HL-60 (cell line): ENCODE results near the gene CSRNP3.

ENCODE experiments used
- DNase-seq, 2 experiments: peaks; one replicate each; pipeline ENCODE4 v3.0.0-alpha.2; 2010 to 2020; ENCODE audit warnings: low read depth in 1 of 2, low spot score in 1 of 2
- H3K27ac ChIP-seq: fragments of 250-450 bp; sonication (Bioruptor Pico); replicated peaks from 2 replicates; pipeline ENCODE4 v1.5.1; 2020; ENCODE audit warnings: mild to moderate bottlenecking, moderate library complexity
- H3K27me3 ChIP-seq: fragments of 250-450 bp; sonication (Bioruptor Pico); 2 replicates; pipeline ENCODE4 v1.5.1; 2021; ENCODE audit warnings: mild to moderate bottlenecking, moderate library complexity; ENCODE audit not compliant: insufficient read depth, poor library complexity, severe bottlenecking
- H3K4me3 ChIP-seq: replicated peaks from 2 replicates; pipeline ENCODE4 v1.5.1; 2011; ENCODE audit warnings: mild to moderate bottlenecking, control low read depth, low read length; ENCODE audit not compliant: insufficient read depth
- GABPA ChIP-seq: IDR thresholded peaks from 2 replicates; pipeline ENCODE4 v1.6.1; 2012; ENCODE audit warnings: low read depth
- POLR2AphosphoS5 ChIP-seq: IDR thresholded peaks from 2 replicates; pipeline ENCODE4 v1.6.1; 2012; ENCODE audit warnings: low read depth
- SPI1 ChIP-seq: IDR thresholded peaks from 2 replicates; pipeline ENCODE4 v1.6.1; 2012; ENCODE audit warnings: low read depth, mild to moderate bottlenecking, borderline replicate concordance
- TF ChIP-seq, protein P1 (sequence below): IDR thresholded peaks from 2 replicates; pipeline ENCODE4 v1.6.1; 2012; ENCODE audit warnings: low read depth; ENCODE audit not compliant: insufficient replicate concordance
- TF ChIP-seq, protein P2 (sequence below): IDR thresholded peaks from one replicate; pipeline ENCODE4 v1.5.1; 2011; ENCODE audit warnings: low read length, control low read depth, inconsistent platforms; ENCODE audit not compliant: insufficient read depth

The CSRNP3 gene

DNA sequence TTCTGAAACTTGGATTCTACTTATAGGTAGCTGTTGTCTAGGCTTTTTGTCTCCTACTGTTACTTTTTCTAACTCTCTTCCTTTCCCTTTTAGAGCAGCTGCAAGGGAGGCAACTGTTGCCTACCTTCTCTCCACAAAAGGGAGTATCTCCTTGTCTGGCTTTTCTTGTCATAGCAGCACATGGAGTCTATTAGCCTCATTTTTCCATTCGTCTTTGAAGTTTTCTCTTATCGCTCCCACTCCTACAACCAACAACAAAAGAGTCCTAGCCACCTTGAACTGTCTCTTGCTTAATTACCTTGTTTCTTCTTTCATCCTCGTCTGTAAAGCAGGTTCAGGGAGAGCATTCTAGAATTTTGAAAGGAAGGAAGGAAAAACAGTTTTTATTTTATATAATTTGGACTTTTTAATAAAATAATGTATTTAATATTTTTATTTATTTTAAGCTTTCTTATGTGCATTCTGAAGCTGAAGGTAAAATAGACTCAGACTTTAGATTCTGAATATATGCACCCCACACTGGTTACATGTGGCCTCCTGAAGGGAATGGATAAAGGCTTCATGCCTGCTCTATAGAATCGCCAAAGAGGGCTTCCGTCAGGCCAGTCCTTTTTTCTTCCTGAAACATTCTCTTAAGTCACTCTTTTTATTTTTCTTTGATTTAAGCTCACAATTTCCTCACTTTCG lies 154.4 kb downstream of the CSRNP3 start:
- Histone ChIP-seq H3K27ac (no peak overlapping the region), H3K4me3 (no peak overlapping the region), H3K27me3 (no peaks in the 10 kb centered on the region)
- no peak for DNase-seq
- TF ChIP-seq, protein P1, sequence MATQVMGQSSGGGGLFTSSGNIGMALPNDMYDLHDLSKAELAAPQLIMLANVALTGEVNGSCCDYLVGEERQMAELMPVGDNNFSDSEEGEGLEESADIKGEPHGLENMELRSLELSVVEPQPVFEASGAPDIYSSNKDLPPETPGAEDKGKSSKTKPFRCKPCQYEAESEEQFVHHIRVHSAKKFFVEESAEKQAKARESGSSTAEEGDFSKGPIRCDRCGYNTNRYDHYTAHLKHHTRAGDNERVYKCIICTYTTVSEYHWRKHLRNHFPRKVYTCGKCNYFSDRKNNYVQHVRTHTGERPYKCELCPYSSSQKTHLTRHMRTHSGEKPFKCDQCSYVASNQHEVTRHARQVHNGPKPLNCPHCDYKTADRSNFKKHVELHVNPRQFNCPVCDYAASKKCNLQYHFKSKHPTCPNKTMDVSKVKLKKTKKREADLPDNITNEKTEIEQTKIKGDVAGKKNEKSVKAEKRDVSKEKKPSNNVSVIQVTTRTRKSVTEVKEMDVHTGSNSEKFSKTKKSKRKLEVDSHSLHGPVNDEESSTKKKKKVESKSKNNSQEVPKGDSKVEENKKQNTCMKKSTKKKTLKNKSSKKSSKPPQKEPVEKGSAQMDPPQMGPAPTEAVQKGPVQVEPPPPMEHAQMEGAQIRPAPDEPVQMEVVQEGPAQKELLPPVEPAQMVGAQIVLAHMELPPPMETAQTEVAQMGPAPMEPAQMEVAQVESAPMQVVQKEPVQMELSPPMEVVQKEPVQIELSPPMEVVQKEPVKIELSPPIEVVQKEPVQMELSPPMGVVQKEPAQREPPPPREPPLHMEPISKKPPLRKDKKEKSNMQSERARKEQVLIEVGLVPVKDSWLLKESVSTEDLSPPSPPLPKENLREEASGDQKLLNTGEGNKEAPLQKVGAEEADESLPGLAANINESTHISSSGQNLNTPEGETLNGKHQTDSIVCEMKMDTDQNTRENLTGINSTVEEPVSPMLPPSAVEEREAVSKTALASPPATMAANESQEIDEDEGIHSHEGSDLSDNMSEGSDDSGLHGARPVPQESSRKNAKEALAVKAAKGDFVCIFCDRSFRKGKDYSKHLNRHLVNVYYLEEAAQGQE, result no peak
- no peak for TF ChIP-seq GABPA
- no peak for TF ChIP-seq SPI1
- TF ChIP-seq, protein P2, sequence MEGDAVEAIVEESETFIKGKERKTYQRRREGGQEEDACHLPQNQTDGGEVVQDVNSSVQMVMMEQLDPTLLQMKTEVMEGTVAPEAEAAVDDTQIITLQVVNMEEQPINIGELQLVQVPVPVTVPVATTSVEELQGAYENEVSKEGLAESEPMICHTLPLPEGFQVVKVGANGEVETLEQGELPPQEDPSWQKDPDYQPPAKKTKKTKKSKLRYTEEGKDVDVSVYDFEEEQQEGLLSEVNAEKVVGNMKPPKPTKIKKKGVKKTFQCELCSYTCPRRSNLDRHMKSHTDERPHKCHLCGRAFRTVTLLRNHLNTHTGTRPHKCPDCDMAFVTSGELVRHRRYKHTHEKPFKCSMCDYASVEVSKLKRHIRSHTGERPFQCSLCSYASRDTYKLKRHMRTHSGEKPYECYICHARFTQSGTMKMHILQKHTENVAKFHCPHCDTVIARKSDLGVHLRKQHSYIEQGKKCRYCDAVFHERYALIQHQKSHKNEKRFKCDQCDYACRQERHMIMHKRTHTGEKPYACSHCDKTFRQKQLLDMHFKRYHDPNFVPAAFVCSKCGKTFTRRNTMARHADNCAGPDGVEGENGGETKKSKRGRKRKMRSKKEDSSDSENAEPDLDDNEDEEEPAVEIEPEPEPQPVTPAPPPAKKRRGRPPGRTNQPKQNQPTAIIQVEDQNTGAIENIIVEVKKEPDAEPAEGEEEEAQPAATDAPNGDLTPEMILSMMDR, result no peak
- TF ChIP-seq POLR2AphosphoS5, result no peak

DNA sequence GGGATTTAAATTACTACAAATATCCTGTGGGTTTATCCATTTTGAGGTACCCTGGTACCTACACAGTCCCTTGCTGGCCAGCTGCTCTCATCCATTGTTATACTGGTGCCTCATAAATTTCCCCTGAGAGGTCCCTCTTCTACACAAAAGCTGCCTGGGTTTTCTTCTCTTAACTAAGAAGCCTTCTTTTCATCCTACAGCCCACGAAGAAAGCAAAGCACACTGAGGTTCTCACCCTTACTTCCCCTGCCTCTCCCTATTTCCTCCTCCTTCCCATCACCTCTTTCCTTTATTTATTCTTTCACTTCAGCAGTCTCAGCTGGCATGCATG lies 154.9 kb downstream of the CSRNP3 start:
- no peaks in the 10 kb centered on the region for H3K27me3 ChIP-seq
- no peak for TF ChIP-seq SPI1
- H3K27ac ChIP-seq, result no peak overlapping the region
- H3K4me3 ChIP-seq, result no peak overlapping the region
- no peak for DNase-seq

DNA sequence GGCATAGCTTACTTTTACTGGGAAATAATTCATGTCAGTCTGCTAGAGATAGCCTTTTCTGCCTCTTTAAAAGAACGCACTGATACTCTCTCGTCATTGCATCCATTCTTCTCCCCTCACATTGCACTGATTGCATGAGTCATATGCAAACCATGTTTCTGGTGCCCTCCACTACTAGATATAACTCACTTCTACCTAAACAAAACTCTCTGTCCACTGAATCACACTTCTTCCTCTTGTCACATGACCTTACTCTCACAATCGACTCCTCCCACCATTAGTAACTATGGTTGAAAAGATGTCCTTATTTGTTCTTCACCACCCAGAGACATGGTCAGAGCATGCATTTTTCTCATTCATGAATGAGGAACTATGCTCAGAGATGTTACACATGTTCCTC lies 158.0 kb downstream of the CSRNP3 start:
- H3K4me3 ChIP-seq, result no peak overlapping the region
- no peak overlapping the region for H3K27ac ChIP-seq
- H3K27me3 ChIP-seq, result no peaks in the 10 kb centered on the region
- no peak for DNase-seq
- TF ChIP-seq POLR2AphosphoS5 (no peak), SPI1 (no peak), GABPA (no peak)
- TF ChIP-seq, protein P1, result no peak
- TF ChIP-seq, protein P2, result no peak

DNA sequence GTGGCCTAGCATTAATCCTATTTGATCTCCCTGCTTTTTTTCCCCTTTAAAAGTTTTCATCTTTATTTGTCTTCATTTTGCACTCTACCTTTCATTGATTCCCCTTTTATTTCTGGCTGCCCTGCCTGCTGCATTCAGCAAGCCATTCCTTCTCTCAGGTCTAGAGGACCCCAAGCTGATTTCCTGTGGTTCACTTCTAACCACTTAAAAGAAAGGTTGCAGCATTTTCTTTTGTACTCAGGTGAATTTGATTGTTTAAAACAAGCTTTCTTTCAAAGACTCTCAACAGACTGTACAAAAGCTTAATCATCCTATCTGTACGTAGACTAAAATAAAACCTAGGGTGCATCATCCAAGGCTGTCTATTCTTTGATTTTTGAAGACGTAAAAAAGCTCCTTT lies 160.3 kb downstream of the CSRNP3 start:
- H3K27ac ChIP-seq, result no peak overlapping the region
- TF ChIP-seq, protein P1, result no peak
- TF ChIP-seq POLR2AphosphoS5, result no peak
- TF ChIP-seq, protein P2, result no peak
- no peak for DNase-seq
- no peaks in the 10 kb centered on the region for H3K27me3 ChIP-seq
- no peak overlapping the region for H3K4me3 ChIP-seq
